NCI-H345 treated with DMSO at 0.1 percent for 48 hours (cell line): ENCODE results near the gene HAUS7.

Experiments used
- DNase-seq: peaks from one replicate; lab custom pipeline; 2025; ENCODE audit not compliant: unreplicated experiment; lab: John Stamatoyannopoulos, UW

The HAUS7 gene

GRCh38 chrX:153499876-153500275 lies 29.5 kb upstream of the HAUS7 start:
- DNase-seq, result no peak

- DNase-seq, result no peak
Measured at GRCh38 chrX:153499341-153499740, 29.0 kb upstream of the HAUS7 start.

- DNase-seq, result no peak
Measured at GRCh38 chrX:153498453-153498852, 28.1 kb upstream of the HAUS7 start.

GRCh38 chrX:153496590-153496959 lies 26.2 kb upstream of the HAUS7 start:
- no peak for DNase-seq

- DNase-seq, result no peak
Measured at GRCh38 chrX:153495903-153496589, 25.7 kb upstream of the HAUS7 start.

- no peak for DNase-seq
Measured at GRCh38 chrX:153495362-153495751, 25.0 kb upstream of the HAUS7 start.

GRCh38 chrX:153494541-153495361 lies 24.4 kb upstream of the HAUS7 start, which contains the start of gene BGN:
BGN (plus strand) TSS chrX:153494980; CDS start chrX:153504632, 9,652 bp downstream.
- DNase-seq, result no peak

GRCh38 chrX:153494061-153494460 lies 23.7 kb upstream of the HAUS7 start:
- DNase-seq, result no peak

GRCh38 chrX:153493085-153493484 lies 22.7 kb upstream of the HAUS7 start:
- DNase-seq, result no peak

GRCh38 chrX:153492543-153492942 lies 22.2 kb upstream of the HAUS7 start:
- no peak for DNase-seq

- no peak for DNase-seq
Measured at GRCh38 chrX:153491918-153492317, 21.5 kb upstream of the HAUS7 start.

GRCh38 chrX:153491351-153491914 lies 21.1 kb upstream of the HAUS7 start:
- DNase-seq, result no peak

GRCh38 chrX:153490217-153490930 lies 20.0 kb upstream of the HAUS7 start:
- DNase-seq, result no peak

GRCh38 chrX:153488231-153488914 lies 18.0 kb upstream of the HAUS7 start:
- DNase-seq, result no peak

GRCh38 chrX:153487590-153488071 lies 17.3 kb upstream of the HAUS7 start:
- no peak for DNase-seq

GRCh38 chrX:153486171-153486570 lies 15.8 kb upstream of the HAUS7 start:
- no peak for DNase-seq

GRCh38 chrX:153485396-153486080 lies 15.2 kb upstream of the HAUS7 start:
- DNase-seq, result no peak

- DNase-seq, result no peak
Measured at GRCh38 chrX:153482376-153483015, 12.1 kb upstream of the HAUS7 start.

GRCh38 chrX:153481043-153481442 lies 10.7 kb upstream of the HAUS7 start:
- DNase-seq, result no peak

- DNase-seq, result no peak
Measured at GRCh38 chrX:153478746-153479145, 8.4 kb upstream of the HAUS7 start.
